Measurements from ENCODE around the gene LYPLA2. TPM values are rescaled to one million over a fixed set of nuclear protein-coding genes. Genes with fewer than 3 reads are reported as not detected.
A peak's percentile ranks its signal among the peaks of the same experiment; 100 is the strongest.

The LYPLA2 gene
- polyA plus RNA-seq, 1 of the 3 experiments (the other 2 are of a cell fraction) = 109 TPM

DNA sequence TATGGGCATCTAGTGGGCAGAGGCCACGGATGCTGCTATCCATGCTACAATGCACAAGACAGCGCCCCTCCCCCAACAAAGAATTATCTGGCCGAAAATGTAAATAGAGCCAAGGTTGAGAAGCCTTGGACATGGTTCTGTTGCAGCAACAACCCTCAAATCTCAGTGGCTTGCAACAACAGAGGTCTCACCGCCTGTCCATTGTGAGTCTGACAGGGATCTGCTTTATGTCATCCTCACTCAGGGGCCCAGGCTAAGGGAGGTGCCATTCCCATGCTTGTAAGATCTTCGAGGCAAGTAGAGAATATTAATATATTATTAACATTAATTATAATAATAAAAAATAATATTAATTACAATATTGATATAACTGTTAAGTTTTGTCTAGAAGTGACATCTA, 22.2 kb upstream of the LYPLA2 start:
- Histone ChIP-seq H3K36me3 (replicated peaks in 1 of 2; ENCODE audit: control insufficient read depth in 1 of 2, insufficient read depth in 2 of 2, low read length in 1 of 2) (peaks cover 8 to 11% of the 10 kb centered on the region in 2 experiments), H3K4me1 (ENCODE audit: control insufficient read depth in 1 of 2, insufficient read depth in 2 of 2, low read depth in 1 of 2, low read length in 1 of 2) (peaks cover 0 to 8% of the 10 kb centered on the region in 2 experiments; a peak in 1 of 4 replicates), H3K79me2 (ENCODE audit: insufficient read depth) (peaks cover 12% of the 10 kb centered on the region; the same call in 1 of the 2 replicates), H3F3A (replicated peaks; ENCODE audit: insufficient read depth) (peaks cover 12% of the 10 kb centered on the region), H4K20me1 (ENCODE audit: insufficient read depth) (no peaks in the 10 kb centered on the region), H3K27me3 (ENCODE audit: insufficient read depth) (no peaks in the 10 kb centered on the region), H3K4me3 (ENCODE audit: low read depth in 2 of 2, low read length in 1 of 2) (no peak overlapping the region), H3K4me2 (no peak overlapping the region), H3K9me3 (no peaks in the 10 kb centered on the region), H3K9ac (no peak overlapping the region), H2AFZ (ENCODE audit: low read depth) (no peak overlapping the region), H3K9me2 (no peaks in the 10 kb centered on the region), H3K27ac (ENCODE audit: low read depth in 2 of 2, low read length in 1 of 2) (no peak overlapping the region)
- POLR2A ChIA-PET = no interaction called here
- CTCF ChIA-PET = interaction anchor here (1.0 to 2.6 kb wide), 3 partner anchors 33 to 148 kb away, joined by 3 to 13 read pairs (median 3); no protein-coding TSS in a partner anchor
- DNase-seq = no peak
- 85% methylated on average over 5 of the region's 5 CpGs for WGBS (ENCODE audit: low lambda C conversion rate)
- no peak for TF ChIP-seq TEAD4 (IDR thresholded peaks at IDR 0.05; ENCODE audit: borderline replicate concordance, insufficient read depth)
- no peak for TF ChIP-seq MAX (IDR thresholded peaks at IDR 0.05; ENCODE audit: low read depth)
- no peak for TF ChIP-seq RAD21 (IDR thresholded peaks at IDR 0.05; ENCODE audit: low read length)
- no peak for TF ChIP-seq REST (IDR thresholded peaks at IDR 0.05; ENCODE audit: low read depth, low read length)
- no peak for TF ChIP-seq NFIC (IDR thresholded peaks at IDR 0.05; ENCODE audit: borderline replicate concordance)

DNA sequence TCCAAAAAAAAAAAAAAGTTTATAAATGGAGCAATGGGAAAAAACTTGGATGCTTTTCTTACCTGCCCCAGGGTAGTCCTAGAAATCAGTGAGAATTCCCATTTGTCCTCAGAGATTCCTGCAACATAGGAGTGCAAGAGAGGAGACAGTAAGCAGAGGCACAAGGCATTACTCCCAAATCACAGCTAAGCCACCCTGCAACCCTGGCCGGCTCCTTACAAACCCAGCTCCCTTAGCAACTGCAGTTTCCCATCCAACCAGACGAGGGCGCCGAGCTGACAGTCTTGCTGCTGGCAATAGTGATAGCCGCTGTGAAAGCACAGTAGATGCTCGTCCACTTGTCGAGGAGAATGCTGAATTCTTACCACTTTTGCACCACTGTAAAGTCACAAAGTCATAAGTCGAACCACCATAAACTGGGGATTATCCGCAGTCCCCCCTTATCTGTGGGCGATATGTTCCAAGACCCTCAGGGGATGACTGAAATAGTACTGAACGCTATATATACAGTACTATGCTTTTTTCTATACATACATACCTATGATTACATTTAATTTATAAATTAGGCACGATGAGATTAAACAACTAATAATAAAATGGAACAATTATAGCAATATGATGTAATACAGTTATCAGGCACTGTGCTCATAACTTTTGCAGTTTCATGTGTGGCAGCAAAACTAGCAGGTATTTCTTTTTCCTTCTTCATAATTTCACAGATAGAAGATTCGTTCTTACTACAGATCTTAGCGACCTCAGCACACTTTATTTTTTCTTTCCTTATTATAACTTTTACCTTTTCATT, 18.7 kb upstream of the LYPLA2 start:
- TF ChIP-seq MXI1 (IDR thresholded peaks at IDR 0.05; ENCODE audit: low read depth, low read length) (0 out of 2 replicates have a peak, but pooled peaks have one; percentile 13), SMC3 (IDR thresholded peaks at IDR 0.05; ENCODE audit: low read depth, low read length) (peak; percentile 85), CHD2 (IDR thresholded peaks at IDR 0.05; ENCODE audit: low read length, partially characterized antibody) (peak; percentile 16), SIN3A (IDR thresholded peaks at IDR 0.05; ENCODE audit: borderline replicate concordance, low read depth, low read length) (no peak), RAD21 (IDR thresholded peaks at IDR 0.05; ENCODE audit: low read length) (peak; percentile 82)
- TF ChIP-seq, protein P1, sequence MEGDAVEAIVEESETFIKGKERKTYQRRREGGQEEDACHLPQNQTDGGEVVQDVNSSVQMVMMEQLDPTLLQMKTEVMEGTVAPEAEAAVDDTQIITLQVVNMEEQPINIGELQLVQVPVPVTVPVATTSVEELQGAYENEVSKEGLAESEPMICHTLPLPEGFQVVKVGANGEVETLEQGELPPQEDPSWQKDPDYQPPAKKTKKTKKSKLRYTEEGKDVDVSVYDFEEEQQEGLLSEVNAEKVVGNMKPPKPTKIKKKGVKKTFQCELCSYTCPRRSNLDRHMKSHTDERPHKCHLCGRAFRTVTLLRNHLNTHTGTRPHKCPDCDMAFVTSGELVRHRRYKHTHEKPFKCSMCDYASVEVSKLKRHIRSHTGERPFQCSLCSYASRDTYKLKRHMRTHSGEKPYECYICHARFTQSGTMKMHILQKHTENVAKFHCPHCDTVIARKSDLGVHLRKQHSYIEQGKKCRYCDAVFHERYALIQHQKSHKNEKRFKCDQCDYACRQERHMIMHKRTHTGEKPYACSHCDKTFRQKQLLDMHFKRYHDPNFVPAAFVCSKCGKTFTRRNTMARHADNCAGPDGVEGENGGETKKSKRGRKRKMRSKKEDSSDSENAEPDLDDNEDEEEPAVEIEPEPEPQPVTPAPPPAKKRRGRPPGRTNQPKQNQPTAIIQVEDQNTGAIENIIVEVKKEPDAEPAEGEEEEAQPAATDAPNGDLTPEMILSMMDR (IDR thresholded peaks at IDR 0.05) = peak; percentile 88

More for the DNA sequence above, 18.7 kb upstream of the LYPLA2 start:
- Histone ChIP-seq H3K27ac (ENCODE audit: low read depth in 2 of 2, low read length in 1 of 2) (no peak overlapping the region), H3F3A (replicated peaks; ENCODE audit: insufficient read depth) (peaks cover 7% of the 10 kb centered on the region), H3K4me3 (ENCODE audit: low read depth in 2 of 2, low read length in 1 of 2) (peak overlapping the region in 1 of 2 experiments; percentile 38; a peak in 1 of 4 replicates), H3K79me2 (ENCODE audit: insufficient read depth) (peaks cover 22% of the 10 kb centered on the region; the same call in 1 of the 2 replicates), H2AFZ (ENCODE audit: low read depth) (no peak overlapping the region), H3K27me3 (ENCODE audit: insufficient read depth) (no peaks in the 10 kb centered on the region), H3K9me2 (no peaks in the 10 kb centered on the region), H3K4me2 (no peak overlapping the region), H3K9ac (no peak overlapping the region), H3K4me1 (ENCODE audit: control insufficient read depth in 1 of 2, insufficient read depth in 2 of 2, low read depth in 1 of 2, low read length in 1 of 2) (peaks cover 5 to 9% of the 10 kb centered on the region in 2 experiments; a peak in 2 of 4 replicates), H3K36me3 (replicated peaks in 1 of 2; ENCODE audit: control insufficient read depth in 1 of 2, insufficient read depth in 2 of 2, low read length in 1 of 2) (peaks cover 0 to 4% of the 10 kb centered on the region in 2 experiments), H4K20me1 (ENCODE audit: insufficient read depth) (no peaks in the 10 kb centered on the region), H3K9me3 (no peaks in the 10 kb centered on the region)
- WGBS (ENCODE audit: low lambda C conversion rate) = 23% methylated on average over 13 of the region's 14 CpGs
- DNase-seq = peak; percentile 75
- POLR2A ChIA-PET = interaction anchor here (1.0 to 1.7 kb wide), 3 partner anchors 9 to 145 kb away, joined by 3 to 7 read pairs (median 7); no protein-coding TSS in a partner anchor
- CTCF ChIA-PET = interaction anchor here (0.6 to 3.5 kb wide), 48 partner anchors 7 to 256 kb away, joined by 3 to 35 read pairs (median 4); partner anchors contain the start of genes CNR2, ELOA, FUCA1 and GALE

Data from SK-N-SH (cell line).